Left lung (tissue), 10 donors: ENCODE measurements around the gene ZC3H18. TPM values are rescaled to one million over a fixed set of nuclear protein-coding genes. Genes with fewer than 3 reads are reported as not detected.
A peak's percentile ranks its signal among the peaks of the same experiment; 100 is the strongest.

Experiments
- ATAC-seq: fragments of 200-7000 bp; cut with Tn5 transposase; one replicate; pipeline ENCODE4 v1.9.1; 2020; ENCODE audit warnings: moderate library complexity
- DNase-seq, 4 donors: peaks; one replicate each; pipeline ENCODE4 v3.0.0-alpha.2; 2013 to 2020
- H3K27ac ChIP-seq, 2 donors: fragments of 200-600 bp; sonication (generic) in 1 of 2; one replicate each; pipeline versions ENCODE4 v1.5.0 to v1.8.0; 2020 to 2021
- H3K27me3 ChIP-seq, 2 donors: fragments of 200-600 bp; sonication (generic) in 1 of 2; one replicate each; pipeline versions ENCODE4 v1.5.0 to v1.8.0; 2020 to 2021
- H3K36me3 ChIP-seq, 2 donors: fragments of 200-600 bp; sonication (generic) in 1 of 2; one replicate each; pipeline versions ENCODE4 v1.5.0 to v1.8.0; 2020 to 2021
- H3K4me1 ChIP-seq, 2 donors: fragments of 200-600 bp; one replicate each; pipeline ENCODE4 v1.8.0; 2021
- H3K4me3 ChIP-seq, 2 donors: fragments of 200-600 bp; sonication (generic) in 1 of 2; one replicate each; pipeline versions ENCODE4 v1.5.0 to v1.8.0; 2020 to 2021; ENCODE audit warnings: mild to moderate bottlenecking in 1 of 2
- H3K9me3 ChIP-seq, 2 donors: fragments of 200-600 bp; sonication (generic) in 1 of 2; one replicate each; pipeline versions ENCODE4 v1.5.0 to v1.8.0; 2020 to 2021
- CTCF ChIP-seq, 2 donors: fragments of 200-600 bp; sonication (generic) in 1 of 2; IDR thresholded peaks; one replicate each; pipeline versions ENCODE4 v1.5.0 to v1.8.0; 2021; ENCODE audit warnings: antibody characterized with exemption in 2 of 2
- intact Hi-C, 2 donors: fragments of 100-400 bp; cut with DNase I; formaldehyde crosslinking; loops; one replicate each; pipeline versions ENCODE4 v1.11.2 to v1.14.2; 2022
- polyA plus RNA-seq, 6 donors: library from polyadenylated mRNA; unstranded; fragments of 120-200 nt; gene quantifications; one replicate each; pipeline ENCODE4 v1.2.1, GENCODE V29; 2013; ENCODE audit not compliant: insufficient read length in 6 of 6
- total RNA-seq, 2 donors: library from RNA; stranded (reverse); fragmentation: NEBNext Ultra II Directional; extraction: Animal tissue kit (Norgen Biotek cat#: 25700); gene quantifications; one replicate each; pipeline ENCODE4 v1.2.1, GENCODE V29; 2021
- donor health status: DM: no; HTN: yes; CAD: no.
- donor health status: DM: no; HTN: no; CAD: no.

Gene ZC3H18
- total and polyA plus RNA-seq, 8 donors = 33.8 to 53.1 (median 38.5) TPM

DNA sequence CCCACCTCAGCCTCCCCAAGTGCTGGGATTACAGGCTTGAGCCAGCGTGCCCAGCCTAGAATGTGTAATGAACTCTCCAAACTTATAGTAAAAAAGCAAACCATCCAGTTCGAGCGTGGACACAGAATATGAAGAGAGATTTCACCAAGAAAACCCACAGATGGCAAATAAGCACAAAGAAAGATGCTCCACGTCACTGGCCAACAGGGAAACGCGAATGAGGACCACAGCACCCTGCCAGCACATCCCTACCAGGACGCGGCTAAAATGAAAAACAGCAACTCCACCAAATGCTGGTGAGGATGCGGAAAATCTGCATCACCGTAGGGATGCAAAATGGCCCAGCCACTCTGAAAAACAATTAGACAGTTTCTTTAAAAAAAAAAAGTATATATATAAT, 91.3 kb downstream of the ZC3H18 start:
- H3K4me1 ChIP-seq = peaks cover 0 to 35% of the 10 kb centered on the region in 2 donors
- H3K27ac ChIP-seq = no peak overlapping the region
- no peak for DNase-seq
- no peak for ATAC-seq
- H3K36me3 ChIP-seq = peaks cover 0 to 27% of the 10 kb centered on the region in 2 donors
- no peak for TF ChIP-seq CTCF (IDR thresholded peaks at IDR 0.05)
- intact Hi-C loops = no loop called here
- H3K27me3 ChIP-seq = no peaks in the 10 kb centered on the region
- no peaks in the 10 kb centered on the region for H3K9me3 ChIP-seq
- H3K4me3 ChIP-seq = peak overlapping the region in 1 of 2 donors; percentile 98

- no peaks in the 10 kb centered on the region for H3K27me3 ChIP-seq
- ATAC-seq (peak; percentile 11), DNase-seq (peak in 1 of 4 donors; percentile 82)
- peaks cover 0 to 35% of the 10 kb centered on the region in 2 donors for H3K4me1 ChIP-seq
- intact Hi-C loops = no loop called here
- peaks cover 0 to 18% of the 10 kb centered on the region in 2 donors for H3K36me3 ChIP-seq
- TF ChIP-seq CTCF (IDR thresholded peaks at IDR 0.05) = no peak
- H3K4me3 ChIP-seq = peak overlapping the region; percentile 97 to 98
- H3K27ac ChIP-seq = peak overlapping the region; percentile 65 to 85
- H3K9me3 ChIP-seq = no peaks in the 10 kb centered on the region
These were observed 92.1 kb downstream of the ZC3H18 start for GRCh38 chr16:88662222-88662842.

GRCh38 chr16:88662843-88663606, 92.8 kb downstream of the ZC3H18 start, which contains the start of gene MVD:
MVD (minus strand) TSS chr16:88663091; CDS start chr16:88663080, 11 bp downstream.
- intact Hi-C loops = no loop called here
- ATAC-seq = peak; percentile 98
- H3K9me3 ChIP-seq = no peaks in the 10 kb centered on the region

GRCh38 chr16:88665148-88665547, 94.9 kb downstream of the ZC3H18 start:
- Histone ChIP-seq H3K36me3 (no peaks in the 10 kb centered on the region), H3K27ac (no peak overlapping the region), H3K4me3 (no peak overlapping the region), H3K4me1 (peaks cover 0 to 35% of the 10 kb centered on the region in 2 donors), H3K27me3 (no peaks in the 10 kb centered on the region), H3K9me3 (no peaks in the 10 kb centered on the region)
- DNase-seq (no peak), ATAC-seq (no peak)
- TF ChIP-seq CTCF (IDR thresholded peaks at IDR 0.05) = no peak
- intact Hi-C loops = no loop called here

More at GRCh38 chr16:88662843-88663606, 92.8 kb downstream of the ZC3H18 start, which contains the start of gene MVD:
- peak; percentile 95 to 99 (median 96) for DNase-seq
- H3K4me3 ChIP-seq = peak within 1 kb of the TSS; percentile 97 to 98
- no peaks in the 10 kb centered on the region for H3K27me3 ChIP-seq
- peaks cover 0 to 35% of the 10 kb centered on the region in 2 donors for H3K4me1 ChIP-seq
- TF ChIP-seq CTCF (IDR thresholded peaks at IDR 0.05) = no peak
- H3K36me3 ChIP-seq = peaks cover 0 to 11% of the 10 kb centered on the region in 2 donors
- H3K27ac ChIP-seq = peak within 1 kb of the TSS; percentile 65 to 85

- intact Hi-C loops = no loop called here
- H3K27ac ChIP-seq = no peak overlapping the region
- TF ChIP-seq CTCF (IDR thresholded peaks at IDR 0.05) = no peak
- no peak overlapping the region for H3K4me3 ChIP-seq
- peaks cover 0 to 35% of the 10 kb centered on the region in 2 donors for H3K4me1 ChIP-seq
- no peak for ATAC-seq
- H3K9me3 ChIP-seq = no peaks in the 10 kb centered on the region
- DNase-seq = no peak
- no peaks in the 10 kb centered on the region for H3K36me3 ChIP-seq
- H3K27me3 ChIP-seq = no peaks in the 10 kb centered on the region
These were observed 95.4 kb downstream of the ZC3H18 start for GRCh38 chr16:88665570-88665969.
